Measurements from ENCODE around the gene MFRP.

- no peak for TF ChIP-seq CTCF (conservative IDR thresholded peaks at IDR 0.05)
- no peak for TF ChIP-seq ZFX (IDR thresholded peaks at IDR 0.05)
Measured at GRCh38 chr11:119336744-119337469, 9.6 kb downstream of the MFRP start.
